HG02943 (cell line): Measurements from ENCODE around the gene MAN2A2.
"Not testable (repeated sequence)": the region's sequence is repeated elsewhere in the genome, so short reads cannot be mapped to it uniquely, and the experiment has no call there.

Experiments
- ATAC-seq: cut with Tn5 transposase; IDR thresholded peaks from one replicate; pipeline ENCODE4 v1.9.1; 2021; ENCODE audit warnings: mild to moderate bottlenecking, low read depth, moderate library complexity; ENCODE audit not compliant: unreplicated experiment

MAN2A2 gene

GRCh38 chr15:90915808-90916440 lies 12.8 kb downstream of the MAN2A2 start:
- ATAC-seq = no peak

- ATAC-seq = no peak
These were observed 13.4 kb downstream of the MAN2A2 start for GRCh38 chr15:90916461-90916860.

- no peak for ATAC-seq
These were observed 14.5 kb downstream of the MAN2A2 start for GRCh38 chr15:90917569-90917968.

GRCh38 chr15:90918034-90918788 lies 15.1 kb downstream of the MAN2A2 start:
- no peak for ATAC-seq

GRCh38 chr15:90918835-90919234 lies 15.7 kb downstream of the MAN2A2 start:
- ATAC-seq = no peak

GRCh38 chr15:90921887-90922286 lies 18.8 kb downstream of the MAN2A2 start:
- ATAC-seq = no peak

DNA sequence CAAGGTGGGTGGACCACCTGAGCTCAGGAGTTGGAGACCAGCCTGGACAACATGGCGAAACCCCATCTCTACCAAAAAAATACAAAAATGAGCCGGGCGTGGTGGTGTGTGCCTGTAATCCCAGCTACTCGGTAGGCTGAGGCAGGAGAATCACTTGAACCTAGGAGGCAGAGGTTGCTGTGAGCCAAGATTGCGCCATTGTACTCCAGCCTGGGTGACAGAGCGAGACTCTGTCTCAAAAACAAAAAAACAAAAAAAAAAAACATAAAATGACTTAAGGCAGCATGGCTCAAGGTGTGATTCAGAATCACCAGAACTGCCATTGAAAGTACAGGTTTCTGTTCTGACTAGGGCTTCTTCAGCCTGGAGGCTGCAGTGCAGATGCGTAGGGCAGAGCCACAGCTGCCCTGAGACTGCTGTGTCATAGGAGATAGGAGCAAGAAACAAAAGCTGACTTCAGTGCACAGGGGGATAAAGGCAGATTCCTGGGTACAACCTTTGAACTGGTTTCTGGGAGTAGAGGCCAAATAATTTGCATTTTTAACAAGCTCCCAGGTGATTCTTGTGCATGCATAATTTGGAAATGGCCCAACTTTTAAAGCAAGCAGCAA lies 19.7 kb downstream of the MAN2A2 start:
- peak; percentile 75 for ATAC-seq

- ATAC-seq = no peak
These were observed 21.3 kb downstream of the MAN2A2 start for GRCh38 chr15:90924375-90924774.

DNA sequence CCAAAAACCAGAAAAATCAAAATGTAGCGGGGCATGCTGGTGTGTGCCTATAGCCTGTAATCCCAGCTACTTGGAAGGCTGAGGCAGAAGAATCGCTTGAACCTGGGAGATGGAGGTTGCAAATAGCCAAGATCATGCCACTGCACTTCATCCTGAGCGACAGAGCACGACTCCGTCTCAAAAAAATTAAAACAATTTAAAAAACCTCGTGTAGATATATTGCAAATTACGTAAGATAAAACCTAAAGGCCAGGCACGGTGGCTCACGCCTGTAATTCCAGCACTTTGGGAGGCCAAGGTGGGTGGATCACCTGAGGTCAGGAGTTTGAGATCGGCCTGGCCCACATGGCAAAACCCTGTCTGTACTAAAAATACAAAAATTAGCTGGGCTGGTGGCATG lies 23.7 kb downstream of the MAN2A2 start:
- not testable (repeated sequence) for ATAC-seq

- ATAC-seq = not testable (repeated sequence)
These were observed 25.0 kb downstream of the MAN2A2 start for GRCh38 chr15:90928106-90928505.

- ATAC-seq = no peak
These were observed 26.3 kb downstream of the MAN2A2 start for GRCh38 chr15:90929246-90930019.

DNA sequence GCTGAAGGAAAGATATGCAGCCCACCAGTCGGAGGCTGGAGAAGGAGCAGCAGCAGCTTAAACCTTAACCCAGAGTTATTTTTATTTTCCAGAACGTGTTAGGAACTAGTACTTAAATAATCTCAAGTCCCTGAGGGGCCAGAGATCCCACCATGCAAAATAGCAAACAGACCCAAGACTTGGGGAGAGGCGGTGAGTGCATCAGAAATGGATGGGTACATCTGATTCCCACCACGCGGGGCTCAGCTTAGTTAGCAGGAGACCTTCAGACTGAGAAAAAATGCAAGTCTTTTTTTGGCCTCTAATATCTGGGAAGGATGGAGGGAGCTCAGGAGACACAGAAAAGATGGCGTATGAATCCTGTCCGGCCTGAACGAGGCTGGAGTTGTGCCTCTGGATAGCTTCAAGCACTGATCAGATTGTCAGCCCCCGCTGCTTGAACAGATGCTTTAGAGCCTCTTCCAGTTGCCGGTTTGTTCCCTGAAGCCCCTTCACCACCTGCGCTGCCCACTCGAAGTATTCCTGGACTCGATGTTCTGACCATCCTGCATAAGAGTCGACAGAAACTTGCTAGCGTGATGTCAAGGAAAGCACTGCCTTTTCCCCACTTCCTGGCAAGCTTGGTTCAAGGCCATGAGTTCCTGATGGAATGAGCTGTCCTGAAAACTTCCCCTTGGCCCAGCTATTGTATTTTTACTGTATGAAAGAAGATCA lies 27.9 kb downstream of the MAN2A2 start:
- no peak for ATAC-seq

- no peak for ATAC-seq
These were observed 28.4 kb downstream of the MAN2A2 start for GRCh38 chr15:90931575-90931827.

DNA sequence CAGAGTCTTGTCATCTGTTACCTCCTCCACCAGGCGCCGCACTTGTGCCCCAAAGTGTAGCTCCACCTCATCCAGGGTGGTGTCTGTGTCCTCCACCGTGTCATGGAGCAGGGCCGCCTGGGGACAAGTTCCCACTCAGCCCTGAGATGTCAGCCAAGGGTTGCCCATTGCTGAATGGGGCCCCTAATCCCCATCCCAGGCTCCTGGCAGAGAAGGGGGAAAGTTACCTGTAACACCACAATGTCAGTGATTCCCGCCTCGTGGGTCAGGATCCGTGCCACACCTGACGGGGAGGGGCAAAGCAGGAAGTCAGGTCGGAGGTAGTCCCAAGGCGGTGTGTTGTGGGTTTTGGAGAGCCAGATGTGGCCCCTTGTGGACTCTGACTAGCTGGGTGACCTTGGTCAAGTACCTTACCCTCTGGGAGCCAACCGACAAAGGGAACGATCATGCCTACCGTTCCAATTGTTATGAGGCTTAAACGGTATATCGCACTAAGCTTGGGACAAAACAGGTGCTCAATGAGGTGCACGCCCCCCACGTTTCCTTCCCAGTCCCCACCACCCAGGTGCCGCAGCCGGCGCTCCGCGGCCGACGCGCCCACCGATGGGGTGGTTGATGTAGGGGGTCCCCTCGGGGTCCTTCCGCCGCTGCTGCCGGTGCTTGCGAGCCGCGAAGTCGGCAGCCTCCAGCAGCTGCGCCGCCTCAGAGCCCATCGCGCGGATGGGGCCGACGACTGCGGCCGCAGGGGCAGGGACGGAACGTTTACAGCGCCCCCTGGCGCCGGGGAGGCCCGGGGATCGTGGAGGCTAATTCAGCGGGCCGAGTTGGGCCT lies 28.9 kb downstream of the MAN2A2 start, which contains the start of gene HDDC3:
HDDC3 (minus strand) TSS at position 722 of the 832 bp plus-strand sequence; CDS start at position 713, 9 bp downstream.
- ATAC-seq = peak; percentile 45

DNA sequence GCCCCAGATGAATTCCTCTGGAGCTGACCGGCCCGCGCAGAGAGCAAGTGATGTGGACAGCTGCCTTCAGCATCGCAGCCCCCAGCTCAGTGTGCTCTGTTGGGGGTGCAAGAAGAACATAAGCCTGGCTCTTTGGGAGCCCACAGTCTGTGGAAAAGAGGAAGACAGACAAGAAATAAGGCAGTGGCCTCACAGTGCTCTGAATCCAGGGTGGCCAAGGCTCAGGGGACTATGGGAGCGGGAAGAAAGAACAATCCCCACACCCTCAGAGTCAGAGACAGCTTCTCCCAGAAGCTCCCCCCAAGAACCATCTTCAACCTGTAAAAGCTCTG lies 29.5 kb downstream of the MAN2A2 start:
- no peak for ATAC-seq

DNA sequence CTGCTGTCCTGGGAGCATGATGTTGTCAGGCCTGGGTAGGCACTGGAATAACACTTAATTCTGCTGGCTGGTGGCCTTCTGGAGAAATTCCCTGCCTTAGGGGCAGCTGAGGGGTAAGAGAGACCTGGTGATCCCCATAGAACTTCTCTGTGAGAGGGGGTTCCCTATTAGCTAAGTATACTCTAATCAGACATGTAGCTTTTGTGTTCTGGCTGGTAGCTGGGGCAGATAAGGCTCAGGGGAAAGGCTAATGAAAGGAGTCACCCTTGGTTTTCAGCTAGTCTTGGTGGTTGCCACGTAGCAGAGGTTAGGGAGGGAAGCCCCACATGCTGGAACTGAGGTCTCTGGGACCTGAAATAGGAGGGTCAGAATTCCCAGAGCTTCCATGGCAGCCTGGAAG lies 30.2 kb downstream of the MAN2A2 start:
- ATAC-seq = no peak

GRCh38 chr15:90934256-90934948 lies 31.3 kb downstream of the MAN2A2 start:
- ATAC-seq = peak; percentile 24

DNA sequence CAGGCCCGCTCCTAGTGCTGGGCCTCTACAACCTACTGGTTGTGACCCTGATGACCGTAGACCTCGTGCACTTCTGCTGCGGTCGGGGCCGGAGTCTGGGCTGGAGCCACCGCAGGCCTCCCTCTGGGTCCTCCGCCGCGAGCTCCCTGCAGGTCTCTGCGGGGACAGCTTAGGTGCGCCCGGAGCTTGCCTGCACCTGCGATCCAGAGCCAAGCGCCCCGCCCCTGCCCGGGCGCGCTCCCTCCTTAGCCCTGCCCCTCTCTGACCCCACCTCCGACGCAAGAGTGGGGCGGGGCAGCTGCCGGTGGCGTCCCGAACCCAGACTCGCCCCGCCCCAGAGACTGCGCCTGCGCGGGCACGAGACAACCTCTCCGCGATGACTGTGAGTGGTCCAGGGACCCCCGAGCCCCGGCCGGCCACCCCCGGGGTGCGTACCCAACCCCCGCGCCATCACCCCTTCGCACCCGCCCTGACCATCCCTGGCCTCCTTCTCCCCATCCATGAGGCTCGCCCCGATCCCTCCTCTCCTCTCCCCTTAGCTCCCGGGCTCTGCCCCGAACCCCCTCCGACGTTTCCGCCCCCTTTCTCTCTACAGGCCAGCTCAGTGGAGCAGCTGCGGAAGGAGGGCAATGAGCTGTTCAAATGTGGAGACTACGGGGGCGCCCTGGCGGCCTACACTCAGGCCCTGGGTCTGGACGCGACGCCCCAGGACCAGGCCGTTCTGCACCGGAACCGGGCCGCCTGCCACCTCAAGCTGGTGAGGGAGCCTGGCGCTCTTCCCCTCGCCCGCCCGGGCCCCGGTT lies 32.0 kb downstream of the MAN2A2 start, which contains the start of gene UNC45A:
UNC45A (plus strand) TSS at position 337 of the 803 bp plus-strand sequence; CDS start at position 377, 40 bp downstream.
- peak; percentile 62 for ATAC-seq
